ENCODE results near the gene ACY1.

DNA sequence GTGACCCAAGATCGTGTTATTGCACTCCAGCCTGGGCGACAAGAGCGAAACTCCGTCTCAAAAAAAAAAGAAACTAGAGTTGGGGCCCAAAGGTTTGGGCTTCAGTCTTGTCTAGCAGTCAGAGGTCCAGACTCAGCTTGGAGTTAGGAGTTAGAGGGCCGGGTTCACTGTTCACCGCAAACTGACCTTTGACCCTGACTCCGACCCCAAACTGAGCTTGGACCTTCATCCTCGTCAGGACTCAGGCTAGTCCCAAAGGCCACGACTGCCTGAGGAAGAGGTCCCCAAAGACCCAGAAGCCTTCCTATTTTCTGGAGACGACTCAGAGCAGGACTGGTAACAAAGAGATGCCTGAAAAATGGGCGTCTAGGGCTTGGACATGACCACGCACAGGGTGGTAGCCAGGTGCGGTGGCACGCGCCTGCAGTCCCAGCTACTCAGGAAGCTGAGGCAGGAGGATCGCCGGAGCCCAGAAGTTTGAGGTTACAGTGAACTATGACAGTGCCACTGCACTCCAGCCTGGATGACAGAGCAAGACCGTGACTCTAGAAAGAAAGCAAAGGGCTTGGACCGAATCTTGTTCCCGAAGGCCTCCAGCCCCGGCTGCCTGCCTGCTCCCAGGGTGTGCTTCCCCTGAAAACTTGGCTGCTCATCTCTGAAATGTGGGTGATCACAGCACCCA, 35.1 kb downstream of the ACY1 start:
- TF ChIP-seq, protein P1, sequence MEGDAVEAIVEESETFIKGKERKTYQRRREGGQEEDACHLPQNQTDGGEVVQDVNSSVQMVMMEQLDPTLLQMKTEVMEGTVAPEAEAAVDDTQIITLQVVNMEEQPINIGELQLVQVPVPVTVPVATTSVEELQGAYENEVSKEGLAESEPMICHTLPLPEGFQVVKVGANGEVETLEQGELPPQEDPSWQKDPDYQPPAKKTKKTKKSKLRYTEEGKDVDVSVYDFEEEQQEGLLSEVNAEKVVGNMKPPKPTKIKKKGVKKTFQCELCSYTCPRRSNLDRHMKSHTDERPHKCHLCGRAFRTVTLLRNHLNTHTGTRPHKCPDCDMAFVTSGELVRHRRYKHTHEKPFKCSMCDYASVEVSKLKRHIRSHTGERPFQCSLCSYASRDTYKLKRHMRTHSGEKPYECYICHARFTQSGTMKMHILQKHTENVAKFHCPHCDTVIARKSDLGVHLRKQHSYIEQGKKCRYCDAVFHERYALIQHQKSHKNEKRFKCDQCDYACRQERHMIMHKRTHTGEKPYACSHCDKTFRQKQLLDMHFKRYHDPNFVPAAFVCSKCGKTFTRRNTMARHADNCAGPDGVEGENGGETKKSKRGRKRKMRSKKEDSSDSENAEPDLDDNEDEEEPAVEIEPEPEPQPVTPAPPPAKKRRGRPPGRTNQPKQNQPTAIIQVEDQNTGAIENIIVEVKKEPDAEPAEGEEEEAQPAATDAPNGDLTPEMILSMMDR (conservative IDR thresholded peaks at IDR 0.05) = no peak
- no peak for TF ChIP-seq ZFX (IDR thresholded peaks at IDR 0.05)

Data from C4-2B (cell line).